8988T (cell line): Measurements from ENCODE around the gene ARPC5L.
"Not testable (repeated sequence)": the region's sequence is repeated elsewhere in the genome, so short reads cannot be mapped to it uniquely, and the experiment has no call there.

Experiments used
- DNase-seq: peaks from one replicate; pipeline ENCODE4 v3.0.0; 2011

ARPC5L gene

GRCh38 chr9:124861342-124862229 lies at the start of gene ARPC5L, which contains the start of gene RPL35:
TSS of gene ARPC5L (plus strand) at chr9:124862130. CDS start at chr9:124869291, 7,161 bp downstream.
TSS of gene RPL35 (minus strand) at chr9:124861957. CDS start at chr9:124861912, 45 bp downstream.
- DNase-seq = peak; percentile 97

GRCh38 chr9:124812441-124812876 lies 49.5 kb upstream of the ARPC5L start:
- DNase-seq = peak; percentile 75

- DNase-seq = no peak
Measured at GRCh38 chr9:124813041-124813440, 48.9 kb upstream of the ARPC5L start.

GRCh38 chr9:124813501-124814163 lies 48.3 kb upstream of the ARPC5L start:
- no peak for DNase-seq

GRCh38 chr9:124814164-124814535 lies 47.8 kb upstream of the ARPC5L start:
- no peak for DNase-seq

- DNase-seq = no peak
Measured at GRCh38 chr9:124815601-124816000, 46.3 kb upstream of the ARPC5L start.

- DNase-seq = no peak
Measured at GRCh38 chr9:124818431-124819281, 43.3 kb upstream of the ARPC5L start.

GRCh38 chr9:124820698-124821623 lies 41.0 kb upstream of the ARPC5L start:
- no peak for DNase-seq

GRCh38 chr9:124828489-124829333 lies 33.2 kb upstream of the ARPC5L start:
- DNase-seq = no peak

- no peak for DNase-seq
Measured at GRCh38 chr9:124829334-124829669, 32.6 kb upstream of the ARPC5L start.

- no peak for DNase-seq
Measured at GRCh38 chr9:124830593-124830992, 31.3 kb upstream of the ARPC5L start.

GRCh38 chr9:124831642-124832364 lies 30.1 kb upstream of the ARPC5L start:
- no peak for DNase-seq

- DNase-seq = no peak
Measured at GRCh38 chr9:124834591-124834990, 27.3 kb upstream of the ARPC5L start.

GRCh38 chr9:124835026-124835557 lies 26.8 kb upstream of the ARPC5L start:
- DNase-seq = no peak

GRCh38 chr9:124838132-124838531 lies 23.8 kb upstream of the ARPC5L start:
- not testable (repeated sequence) for DNase-seq

GRCh38 chr9:124838567-124839275 lies 23.2 kb upstream of the ARPC5L start:
- not testable (repeated sequence) for DNase-seq

- peak; percentile 69 for DNase-seq
Measured at GRCh38 chr9:124839612-124840299, 22.2 kb upstream of the ARPC5L start.

- no peak for DNase-seq
Measured at GRCh38 chr9:124840300-124840833, 21.6 kb upstream of the ARPC5L start.
